ENCODE results near the gene IFNGR2. TPM values are rescaled to one million over a fixed set of nuclear protein-coding genes. Genes with fewer than 3 reads are reported as not detected.

The IFNGR2 gene
- total and polyA plus RNA-seq, 2 experiments from 2014 or later, result 21.9 to 29.4 TPM

- Histone ChIP-seq H3K36me3 (ENCODE audit: insufficient read depth) (no peaks in the 10 kb centered on the region), H3K4me3 (no peak overlapping the region), H3K4me1 (ENCODE audit: insufficient read depth) (no peaks in the 10 kb centered on the region), H3K27ac (ENCODE audit: low read depth) (no peak overlapping the region), H3F3A (replicated peaks; ENCODE audit: low read depth) (no peaks in the 10 kb centered on the region), H2AFZ (no peak overlapping the region), H4K20me1 (replicated peaks; ENCODE audit: insufficient read depth) (no peaks in the 10 kb centered on the region; the same call in 1 of the 2 replicates), H3K27me3 (ENCODE audit: insufficient read depth) (no peaks in the 10 kb centered on the region), H3K9me2 (ENCODE audit: insufficient read depth) (no peaks in the 10 kb centered on the region), H3K4me2 (no peak overlapping the region), H3K79me2 (replicated peaks; ENCODE audit: insufficient read depth) (no peaks in the 10 kb centered on the region)
- Mint-ChIP-seq H3K9me3 (no peaks in the 10 kb centered on the region), H3K36me3 (ENCODE audit: low read depth) (no peaks in the 10 kb centered on the region; the same call in 2 of the 3 replicates), H3K27ac (no peak overlapping the region), H3K4me3 (no peak overlapping the region), H3K27me3 (ENCODE audit: insufficient read depth, low read depth, poor library complexity) (peaks cover 7% of the 10 kb centered on the region), H3K4me1 (no peaks in the 10 kb centered on the region)
- ATAC-seq, result no peak
- DNase-seq (ENCODE audit: low spot score), result no peak
- no peak for TF ChIP-seq ZNF114 (CRISPR knock-in tag; IDR thresholded peaks at IDR 0.05)
- TF ChIP-seq REST (IDR thresholded peaks at IDR 0.05; ENCODE audit: unreplicated experiment), result no peak
- no peak for TF ChIP-seq JUNB (IDR thresholded peaks at IDR 0.05; ENCODE audit: unreplicated experiment)
- no peak for TF ChIP-seq ZNF331 (CRISPR knock-in tag; IDR thresholded peaks at IDR 0.05; ENCODE audit: low read depth)
- TF ChIP-seq EZH2phosphoT487 (IDR thresholded peaks at IDR 0.05; ENCODE audit: unreplicated experiment), result no peak
- TF ChIP-seq CREB1 (CRISPR knock-in tag; IDR thresholded peaks at IDR 0.05; ENCODE audit: low read depth), result no peak
- TF ChIP-seq ZNF462 (CRISPR knock-in tag; IDR thresholded peaks at IDR 0.05), result no peak
- TF ChIP-seq POLR2AphosphoS5 (IDR thresholded peaks at IDR 0.05; ENCODE audit: low read depth), result no peak
- no peak for TF ChIP-seq NANOG (IDR thresholded peaks at IDR 0.05; ENCODE audit: borderline replicate concordance)
- no peak for TF ChIP-seq ETS1 (IDR thresholded peaks at IDR 0.05)
- no peak for TF ChIP-seq STAT1 (IDR thresholded peaks at IDR 0.05; ENCODE audit: unreplicated experiment)
- no peak for TF ChIP-seq CTCF (conservative IDR thresholded peaks at IDR 0.05; ENCODE audit: low read depth in 2 of 2)
- no peak for TF ChIP-seq EZH2 (IDR thresholded peaks at IDR 0.05; ENCODE audit: low read depth, unreplicated experiment)
Measured at GRCh38 chr21:33444499-33444898, 41.3 kb downstream of the IFNGR2 start.
